ENCODE measurements around the gene NUDT22. TPM values are rescaled to one million over a fixed set of nuclear protein-coding genes. Genes with fewer than 3 reads are reported as not detected.

Gene NUDT22
- total RNA-seq, result 39.4 and 69.4 TPM in 2 replicates

DNA sequence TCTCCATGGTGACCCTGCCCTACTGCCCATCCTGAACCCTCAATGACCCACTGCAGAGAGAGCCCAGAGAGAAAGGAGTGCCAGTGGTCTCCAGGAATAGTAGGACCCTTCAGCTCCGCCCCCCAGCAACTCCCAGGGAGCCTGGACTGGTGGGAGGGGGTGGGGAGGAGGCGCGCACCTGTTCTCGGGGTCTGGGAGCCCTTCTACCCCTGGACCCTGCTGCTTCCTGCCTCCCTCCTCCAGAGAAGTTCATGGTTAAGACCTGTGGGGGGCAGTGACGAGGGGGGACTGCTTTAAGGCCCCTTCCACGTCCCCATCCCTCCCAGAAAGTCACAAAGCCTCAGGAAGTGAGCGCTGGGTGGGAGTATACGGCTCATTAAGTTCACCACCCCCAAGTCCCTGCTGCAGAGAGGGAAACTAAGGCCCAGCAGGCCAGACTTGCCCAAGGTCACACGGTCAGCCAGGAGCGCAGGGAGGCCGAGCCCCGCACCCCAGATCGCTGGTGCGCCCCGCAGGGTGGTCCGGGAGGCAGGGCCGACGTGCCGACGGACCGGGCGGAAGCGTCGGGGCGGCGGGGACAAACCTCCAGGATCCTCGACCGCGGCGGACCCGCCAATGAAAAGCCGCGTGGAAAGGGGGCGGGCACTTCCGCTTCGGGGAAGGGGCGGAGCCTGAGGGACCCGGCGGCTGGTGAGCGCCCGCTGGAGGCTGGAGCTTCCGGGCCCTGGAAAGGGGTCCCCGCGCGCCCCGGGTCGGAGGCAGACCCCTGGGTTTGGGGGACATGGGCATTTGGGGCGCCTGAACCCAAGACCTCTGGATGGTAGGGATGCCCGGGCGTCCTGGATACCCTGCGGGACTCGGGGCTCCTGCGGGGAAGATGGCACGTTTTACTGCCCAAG is at the start of gene NUDT22, which contains the start of gene TRPT1:
Gene NUDT22, plus strand, starts transcription at position 667 of the 899 bp plus-strand sequence. CDS start 379 bp downstream, outside the sequence.
Gene TRPT1, minus strand, starts transcription at position 579 of the 899 bp plus-strand sequence. Its CDS starts 326 bp downstream, at position 253.

GRCh38 chr11:64185693-64186491 is 40.2 kb upstream of the NUDT22 start, which contains the start of gene STIP1:
STIP1 (plus strand) TSS chr11:64186171; CDS start chr11:64186262, 91 bp downstream.

GRCh38 chr11:64206457-64207255 is 19.4 kb upstream of the NUDT22 start, which contains the start of gene FERMT3:
FERMT3 (plus strand) TSS chr11:64206721; CDS start chr11:64207365, 644 bp downstream.

GRCh38 chr11:64230171-64230984 is 4.3 kb downstream of the NUDT22 start, which contains the start of gene DNAJC4:
DNAJC4 (plus strand) TSS chr11:64230548; CDS start chr11:64230855, 307 bp downstream.

GRCh38 chr11:64233913-64234586 is 8.0 kb downstream of the NUDT22 start, which contains the start of gene VEGFB:
VEGFB (plus strand) TSS chr11:64234584; CDS start chr11:64234834, 250 bp downstream.

DNA sequence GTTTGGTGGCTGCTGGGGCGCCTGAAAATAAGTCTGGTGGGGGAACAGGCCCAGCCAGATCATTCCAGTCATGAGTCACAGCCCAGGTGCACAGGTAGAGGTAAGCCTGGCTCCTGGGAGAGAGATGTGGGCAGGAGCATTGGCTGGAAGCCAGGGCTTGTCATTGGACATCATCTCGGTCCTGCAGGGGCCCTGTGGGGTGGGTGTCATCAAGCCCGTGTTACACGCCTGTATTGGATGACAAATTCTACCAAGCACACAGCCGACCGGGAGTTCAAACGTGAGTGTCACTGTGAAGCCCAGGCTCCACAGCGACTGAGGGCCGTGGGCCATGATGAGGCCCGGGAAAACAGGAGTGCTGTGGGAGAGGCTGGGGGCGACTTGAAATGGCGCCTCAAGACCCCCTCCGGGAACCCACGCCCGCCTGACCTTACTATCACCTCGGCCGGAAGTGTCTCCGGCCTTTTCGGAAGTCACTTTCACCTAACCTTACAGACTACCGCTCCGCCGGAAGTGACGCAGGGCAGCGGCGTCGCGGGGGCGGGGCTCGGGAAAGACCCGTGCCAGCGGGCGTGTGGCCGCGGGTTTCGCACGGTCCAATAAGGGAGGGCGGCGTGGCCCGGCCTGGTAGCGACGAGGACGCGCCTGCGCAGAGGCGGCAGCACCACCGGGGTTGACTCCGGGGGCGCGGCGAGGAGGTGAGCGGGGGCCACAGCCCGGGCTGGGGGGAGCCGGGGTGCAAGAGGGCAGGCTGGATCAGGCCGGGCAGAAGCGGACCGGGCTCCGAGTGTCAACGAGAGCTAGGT is 14.6 kb downstream of the NUDT22 start, which contains the start of gene FKBP2:
Gene FKBP2, plus strand, starts transcription at position 661 of the 806 bp plus-strand sequence. CDS start 1,293 bp downstream, outside the sequence.

DNA sequence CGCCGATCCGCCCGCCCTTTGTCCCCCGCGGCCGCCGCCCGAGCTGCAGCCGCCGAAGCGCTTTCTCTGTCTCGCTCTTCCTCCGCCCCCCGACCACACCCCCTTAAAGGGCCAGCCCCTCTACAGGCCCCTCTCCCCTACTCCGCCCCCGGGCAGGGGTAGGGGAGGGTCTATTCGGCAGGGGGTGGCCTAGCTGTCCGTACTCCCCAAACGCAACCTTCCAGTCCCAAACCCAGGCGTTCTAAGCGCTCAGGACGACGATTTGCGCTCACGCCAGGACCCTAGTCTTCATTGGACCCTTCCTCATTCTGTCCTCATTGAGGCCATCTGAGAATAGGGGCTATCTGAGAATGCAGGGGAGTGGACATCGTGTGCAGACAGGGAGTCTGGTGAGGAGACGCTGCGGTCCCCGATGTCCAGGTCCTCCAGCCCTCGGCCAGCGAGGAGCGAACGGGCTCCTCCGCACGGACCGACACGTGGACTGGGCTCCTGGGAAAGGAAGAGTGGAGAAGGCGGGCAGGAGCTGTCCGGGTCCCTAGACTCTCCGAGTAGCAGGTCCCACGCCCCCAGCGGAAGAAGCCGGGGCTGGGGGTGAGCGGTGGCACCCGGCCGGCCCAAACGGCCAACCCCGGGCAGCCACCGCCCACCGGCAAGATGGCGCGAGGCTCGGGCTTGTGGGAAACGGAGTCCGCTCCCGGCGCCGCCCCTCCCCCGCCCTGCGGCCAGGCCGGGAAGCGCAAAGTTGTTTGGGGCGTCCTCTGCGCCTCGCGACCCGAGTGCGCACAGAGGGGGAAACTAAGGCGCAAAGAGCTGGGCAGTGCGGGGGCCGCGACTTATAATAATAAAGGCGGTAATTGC is 21.0 kb downstream of the NUDT22 start, which contains the start of gene PPP1R14B:
Gene PPP1R14B, minus strand, starts transcription at position 73 of the 858 bp plus-strand sequence. CDS start 270 bp downstream, outside the sequence.

DNA sequence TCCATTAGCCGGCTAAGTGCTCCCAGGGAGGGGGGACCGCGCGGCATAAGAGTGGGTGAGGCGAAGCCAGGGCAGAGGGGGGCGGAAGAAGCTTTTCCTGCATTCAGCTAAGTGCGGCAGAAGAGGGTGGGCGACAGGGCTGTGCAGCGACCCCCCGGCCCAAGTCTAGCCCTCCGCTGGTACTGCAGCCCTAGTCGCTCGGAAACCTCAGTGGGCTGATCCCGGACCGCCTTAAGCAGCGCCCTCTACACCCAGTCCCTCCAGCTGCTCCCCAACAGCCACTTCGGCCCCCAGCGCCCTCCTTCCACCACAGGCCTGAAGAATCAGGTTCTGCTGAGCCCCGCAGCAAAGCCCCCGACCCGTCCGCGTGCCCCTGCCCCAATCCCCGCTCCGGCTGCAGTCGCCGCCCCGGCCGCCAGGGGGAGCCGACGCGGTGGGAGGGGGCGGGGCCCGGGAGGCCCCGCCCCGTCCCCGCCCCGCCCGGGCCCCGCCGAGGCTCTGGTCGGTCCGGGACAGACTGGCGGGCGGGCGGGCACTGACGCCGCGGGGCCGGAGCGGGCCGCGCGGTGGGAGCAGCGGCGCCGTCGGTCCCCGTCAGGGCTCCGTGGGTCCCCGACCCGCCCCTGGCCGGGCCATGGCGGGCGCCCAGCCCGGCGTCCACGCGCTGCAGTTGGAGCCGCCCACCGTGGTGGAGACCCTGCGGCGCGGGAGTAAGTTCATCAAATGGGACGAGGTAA is 25.1 kb downstream of the NUDT22 start, which contains the start of gene PLCB3:
Gene PLCB3, plus strand, starts transcription at position 515 of the 737 bp plus-strand sequence. Its CDS starts 120 bp downstream, at position 635.

Other genes starting within 250 kb of the NUDT22 start
- 43.6 and 44.1 TPM in 2 replicates for gene OTUB1, start 239.8 kb upstream of the NUDT22 start, total RNA-seq
- gene FLRT1, start 190.3 kb upstream of the NUDT22 start, total RNA-seq, result 0.14 and 0.34 TPM in 2 replicates
- 19.4 and 26.3 TPM in 2 replicates for gene MACROD1, start 60.2 kb upstream of the NUDT22 start, total RNA-seq
- gene STIP1, start 40.1 kb upstream of the NUDT22 start, total RNA-seq, result 101 and 162 TPM in 2 replicates
- gene FERMT3, start 19.6 kb upstream of the NUDT22 start, total RNA-seq, result 0.34 and 0.71 TPM in 2 replicates
- 12.4 and 13.7 TPM in 2 replicates for gene TRPT1, start 88 bp upstream of the NUDT22 start, total RNA-seq
- 10.3 and 16.2 TPM in 2 replicates for gene DNAJC4, start 4.3 kb downstream of the NUDT22 start, total RNA-seq
- gene VEGFB, start 8.3 kb downstream of the NUDT22 start, total RNA-seq, result 11.3 and 22.2 TPM in 2 replicates
- 47.3 and 103 TPM in 2 replicates for gene FKBP2, start 14.8 kb downstream of the NUDT22 start, total RNA-seq
- gene PPP1R14B, start 20.7 kb downstream of the NUDT22 start, total RNA-seq, result 145 and 308 TPM in 2 replicates
- 26.7 and 46.3 TPM in 2 replicates for gene PLCB3, start 25.3 kb downstream of the NUDT22 start, total RNA-seq
- gene BAD, start 58.4 kb downstream of the NUDT22 start, total RNA-seq, result 35.6 and 76.6 TPM in 2 replicates
- gene GPR137, start 59.6 kb downstream of the NUDT22 start, total RNA-seq, result 4.4 and 11.0 TPM in 2 replicates
- not detected in 2 replicates for gene KCNK4, start 65.0 kb downstream of the NUDT22 start, total RNA-seq
- gene CATSPERZ, start 74.1 kb downstream of the NUDT22 start, total RNA-seq, result 0.14 and 0.34 TPM in 2 replicates
- gene ESRRA, start 79.2 kb downstream of the NUDT22 start, total RNA-seq, result 85.4 and 102 TPM in 2 replicates
- 120 and 340 TPM in 2 replicates for gene TRMT112, start 91.3 kb downstream of the NUDT22 start, total RNA-seq
- 188 and 482 TPM in 2 replicates for gene PRDX5, start 91.8 kb downstream of the NUDT22 start, total RNA-seq
- 2.1 and 2.7 TPM in 2 replicates for gene CCDC88B, start 113.9 kb downstream of the NUDT22 start, total RNA-seq
- 44.1 and 54.2 TPM in 2 replicates for gene RPS6KA4, start 132.9 kb downstream of the NUDT22 start, total RNA-seq